ENCODE measurements around the gene NDUFB10. TPM values are rescaled to one million over a fixed set of nuclear protein-coding genes. Genes with fewer than 3 reads are reported as not detected.
A peak's percentile ranks its signal among the peaks of the same experiment; 100 is the strongest.
"Not testable (repeated sequence)": the region's sequence is repeated elsewhere in the genome, so short reads cannot be mapped to it uniquely, and the experiment has no call there.

NDUFB10 gene
- total RNA-seq, 4 donors from 2014 or later: 174 to 325 (median 284) TPM

DNA sequence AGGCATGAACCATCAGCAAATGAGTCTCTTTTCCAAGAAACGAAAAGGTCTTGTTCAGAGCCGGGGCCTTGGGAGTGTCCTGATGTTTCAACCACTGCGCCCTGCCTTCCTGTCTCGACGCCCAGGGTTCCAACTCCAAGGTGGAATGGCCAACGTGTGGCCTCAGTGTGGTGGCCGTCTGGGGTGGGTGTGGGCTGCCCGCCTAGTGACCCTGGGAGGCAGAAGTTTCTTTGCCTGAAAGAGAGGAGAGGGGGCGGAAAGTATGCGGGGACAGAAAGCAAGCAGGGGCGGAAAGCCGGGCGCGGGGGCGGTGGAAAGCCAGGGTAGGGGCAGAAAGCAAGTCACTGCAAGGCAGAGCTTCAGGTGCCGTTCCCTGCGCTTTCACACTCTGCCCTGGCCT is 20.4 kb upstream of the NDUFB10 start:
- Histone ChIP-seq H3K36me3 (peaks cover 0 to 7% of the 10 kb centered on the region in 2 donors), H3K27ac (no peak overlapping the region), H3K4me1 (peaks cover 8 to 20% of the 10 kb centered on the region in 2 donors), H3K9me3 (no peaks in the 10 kb centered on the region), H3K27me3 (no peaks in the 10 kb centered on the region), H3K4me3 (replicated peaks in 1 of 3) (no peak overlapping the region)
- DNase-seq: no peak
- 90 to 95% methylated on average over 16 to 17 of the region's 17 CpGs for WGBS, 2 donors
- TF ChIP-seq POLR2A (IDR thresholded peaks at IDR 0.05): no peak
- TF ChIP-seq, protein P1, sequence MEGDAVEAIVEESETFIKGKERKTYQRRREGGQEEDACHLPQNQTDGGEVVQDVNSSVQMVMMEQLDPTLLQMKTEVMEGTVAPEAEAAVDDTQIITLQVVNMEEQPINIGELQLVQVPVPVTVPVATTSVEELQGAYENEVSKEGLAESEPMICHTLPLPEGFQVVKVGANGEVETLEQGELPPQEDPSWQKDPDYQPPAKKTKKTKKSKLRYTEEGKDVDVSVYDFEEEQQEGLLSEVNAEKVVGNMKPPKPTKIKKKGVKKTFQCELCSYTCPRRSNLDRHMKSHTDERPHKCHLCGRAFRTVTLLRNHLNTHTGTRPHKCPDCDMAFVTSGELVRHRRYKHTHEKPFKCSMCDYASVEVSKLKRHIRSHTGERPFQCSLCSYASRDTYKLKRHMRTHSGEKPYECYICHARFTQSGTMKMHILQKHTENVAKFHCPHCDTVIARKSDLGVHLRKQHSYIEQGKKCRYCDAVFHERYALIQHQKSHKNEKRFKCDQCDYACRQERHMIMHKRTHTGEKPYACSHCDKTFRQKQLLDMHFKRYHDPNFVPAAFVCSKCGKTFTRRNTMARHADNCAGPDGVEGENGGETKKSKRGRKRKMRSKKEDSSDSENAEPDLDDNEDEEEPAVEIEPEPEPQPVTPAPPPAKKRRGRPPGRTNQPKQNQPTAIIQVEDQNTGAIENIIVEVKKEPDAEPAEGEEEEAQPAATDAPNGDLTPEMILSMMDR (IDR thresholded peaks at IDR 0.05): no peak
- intact Hi-C loops (cut with DNase I): no loop called here

DNA sequence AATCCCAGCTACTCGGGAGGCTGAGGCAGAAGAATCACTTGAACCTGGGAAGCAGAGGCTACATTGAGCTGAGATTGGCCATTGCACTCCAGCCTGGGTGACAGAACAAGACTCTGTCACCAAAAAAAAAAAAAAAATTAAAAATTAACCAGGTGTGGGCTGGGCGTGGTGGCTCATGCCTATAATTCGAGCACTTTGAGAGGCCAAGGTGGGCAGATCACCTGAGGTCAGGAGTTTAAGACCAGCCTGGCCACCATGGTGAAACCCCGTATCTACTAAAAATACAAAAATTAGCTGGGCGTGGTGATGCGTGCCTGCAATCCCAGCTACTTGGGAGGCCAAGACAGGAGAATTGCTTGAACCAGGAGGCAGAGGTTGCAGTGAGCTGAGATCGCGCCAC is 19.5 kb upstream of the NDUFB10 start:
- H3K27me3 ChIP-seq; H3K9me3 ChIP-seq; intact Hi-C loops (cut with DNase I); H3K4me3 ChIP-seq (replicated peaks in 1 of 3); DNase-seq; H3K27ac ChIP-seq; H3K36me3 ChIP-seq: not testable (repeated sequence)
- 95 to 97% methylated on average over 8 of the region's 8 CpGs for WGBS, 2 donors
- peaks cover 8 to 20% of the 10 kb centered on the region in 2 donors for H3K4me1 ChIP-seq

DNA sequence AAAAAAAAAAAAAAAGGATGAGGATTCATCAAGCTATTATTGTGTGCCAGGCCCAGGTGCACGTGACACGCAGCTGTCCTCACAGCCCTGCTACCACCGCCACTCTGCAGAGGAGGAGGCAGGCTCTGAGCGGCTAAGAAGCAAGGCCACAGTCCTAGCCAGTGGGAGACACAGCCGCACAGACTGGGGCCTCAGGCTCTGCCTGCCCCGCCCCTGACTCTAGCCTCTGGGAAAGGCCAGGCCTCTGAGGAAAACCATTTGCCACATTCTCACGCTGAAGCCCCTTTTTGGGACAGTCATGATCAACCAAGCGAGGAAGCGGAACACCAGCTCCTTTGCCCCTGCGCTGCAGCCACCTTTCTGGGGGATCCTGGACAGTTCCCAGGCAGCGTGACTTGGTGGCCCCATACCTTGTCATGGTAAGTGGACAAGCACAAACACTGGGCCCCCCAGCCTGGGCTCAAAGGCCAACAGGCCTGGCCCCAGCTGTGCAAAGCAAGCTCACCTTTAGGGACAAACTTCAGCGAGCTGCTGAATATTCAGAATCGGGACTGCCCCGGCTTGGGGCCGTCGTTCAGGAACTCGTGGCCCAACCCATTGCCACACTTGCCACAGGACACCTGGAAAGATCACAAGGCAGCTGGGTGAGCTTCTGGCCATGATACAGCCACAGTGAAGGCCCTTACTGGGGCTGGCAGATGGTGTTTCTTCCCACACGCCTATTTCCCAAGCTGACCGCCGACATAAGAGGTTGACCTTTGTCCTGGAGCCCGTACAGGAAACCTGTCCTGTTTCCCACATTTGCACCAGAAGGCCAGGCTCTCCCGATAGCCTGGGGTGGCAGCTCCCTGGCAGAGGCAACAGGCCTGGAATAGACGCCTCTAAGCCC is 18.8 kb upstream of the NDUFB10 start:
- intact Hi-C loops (cut with DNase I): no loop called here
- no peak for TF ChIP-seq POLR2A (IDR thresholded peaks at IDR 0.05)
- TF ChIP-seq, protein P1 (IDR thresholded peaks at IDR 0.05): no peak
- no peak overlapping the region for H3K4me3 ChIP-seq (replicated peaks in 1 of 3)
- peaks cover 0 to 7% of the 10 kb centered on the region in 2 donors for H3K36me3 ChIP-seq
- no peaks in the 10 kb centered on the region for H3K27me3 ChIP-seq
- no peak overlapping the region for H3K27ac ChIP-seq
- peaks cover 8 to 20% of the 10 kb centered on the region in 2 donors for H3K4me1 ChIP-seq
- DNase-seq: no peak
- WGBS, 2 donors: 93 to 94% methylated on average over 11 to 23 of the region's 23 CpGs
- H3K9me3 ChIP-seq: no peaks in the 10 kb centered on the region

DNA sequence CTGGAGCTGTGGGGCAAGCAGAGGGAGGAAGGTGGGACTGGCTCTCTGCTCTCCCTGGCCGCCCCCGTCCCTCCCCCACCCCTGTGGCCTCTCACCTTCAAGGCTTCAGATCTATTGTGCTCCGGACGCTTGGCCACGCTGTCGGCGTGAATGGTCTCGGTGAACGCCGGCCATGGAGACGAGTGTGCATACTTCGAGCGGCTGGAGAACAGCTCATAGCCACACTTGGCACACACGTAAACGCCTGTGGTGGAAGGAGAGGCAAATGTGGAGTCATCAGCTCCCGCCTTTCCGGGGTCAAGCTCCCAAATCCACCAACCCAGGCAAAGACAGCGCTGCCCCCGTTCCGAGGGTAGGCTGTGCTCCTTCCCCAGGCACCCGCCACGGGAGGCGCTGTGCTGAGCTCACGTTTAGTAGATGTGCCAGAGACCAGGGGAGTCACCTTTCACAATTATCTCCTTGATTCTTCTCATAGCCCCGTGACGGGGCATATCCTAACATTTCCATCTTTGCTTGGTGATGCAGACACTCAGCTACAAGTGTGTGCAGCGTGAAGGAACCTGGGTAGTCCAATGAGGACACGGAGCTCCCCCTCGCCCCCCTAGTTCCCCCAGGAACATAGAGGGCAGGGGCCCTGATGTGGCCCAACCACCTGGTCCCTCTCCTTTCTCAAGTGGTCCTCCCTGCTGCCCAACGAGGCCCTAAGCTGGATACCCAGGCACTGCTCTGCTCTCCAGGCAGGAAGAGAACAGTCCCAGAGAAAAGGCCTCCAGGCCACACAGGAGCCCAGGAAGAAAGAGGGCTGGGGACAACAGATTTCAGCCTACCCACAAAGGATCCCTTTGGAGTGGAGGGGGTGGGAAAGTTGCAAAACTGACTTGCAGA is 17.9 kb upstream of the NDUFB10 start:
- no peaks in the 10 kb centered on the region for H3K27me3 ChIP-seq
- DNase-seq: no peak
- WGBS, 2 donors: 85 to 90% methylated on average over 24 to 29 of the region's 30 CpGs
- no peak overlapping the region for H3K27ac ChIP-seq
- no peak for TF ChIP-seq POLR2A (IDR thresholded peaks at IDR 0.05)
- TF ChIP-seq, protein P1 (IDR thresholded peaks at IDR 0.05): no peak
- H3K9me3 ChIP-seq: no peaks in the 10 kb centered on the region
- peaks cover 8 to 20% of the 10 kb centered on the region in 2 donors for H3K4me1 ChIP-seq
- no peak overlapping the region for H3K4me3 ChIP-seq (replicated peaks in 1 of 3)
- H3K36me3 ChIP-seq: peaks cover 0 to 7% of the 10 kb centered on the region in 2 donors
- intact Hi-C loops (cut with DNase I): no loop called here

DNA sequence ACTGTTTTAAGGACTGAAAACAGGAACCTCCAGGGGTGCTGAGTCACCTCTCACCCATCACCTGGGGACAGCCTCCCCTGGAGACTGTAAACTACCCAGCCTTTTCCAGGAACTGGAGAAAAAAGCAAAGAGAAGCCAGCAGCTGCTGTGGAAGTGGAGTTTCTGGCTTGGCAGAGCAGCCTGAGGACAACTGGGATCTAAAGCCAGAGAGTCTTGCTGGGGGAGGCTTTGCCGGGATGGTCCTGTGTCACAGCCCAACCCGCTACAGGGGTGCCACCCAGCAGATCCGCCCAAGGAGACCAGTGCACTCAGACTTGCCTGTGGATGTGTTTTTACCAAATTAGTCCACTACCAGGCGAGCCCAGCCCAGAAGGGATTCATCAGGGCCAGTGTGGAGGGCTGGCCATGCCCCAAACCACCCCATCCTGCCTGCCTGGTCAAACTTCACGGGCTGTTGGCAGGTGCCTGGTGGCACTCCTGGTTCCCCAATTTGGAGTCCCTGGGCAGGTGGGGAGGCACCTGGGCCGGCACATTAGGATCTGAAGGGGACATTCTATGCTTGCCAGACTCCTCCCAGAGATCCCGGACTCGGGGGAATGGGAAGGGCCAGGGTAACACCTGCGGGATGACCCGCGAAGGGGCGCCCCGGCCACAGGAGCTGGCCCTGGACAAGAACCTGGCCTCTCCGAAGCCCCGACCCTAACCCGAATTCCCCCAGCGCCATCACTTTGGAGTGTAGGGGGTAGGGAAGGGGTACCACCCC is 17.1 kb upstream of the NDUFB10 start:
- 34 to 35% methylated on average over 9 to 11 of the region's 17 CpGs for WGBS, 2 donors
- H3K4me1 ChIP-seq: peaks cover 8 to 20% of the 10 kb centered on the region in 2 donors
- TF ChIP-seq, protein P1 (IDR thresholded peaks at IDR 0.05): no peak
- peak overlapping the region; percentile 64 to 93 (median 73) for H3K4me3 ChIP-seq (replicated peaks in 1 of 3)
- H3K9me3 ChIP-seq: no peaks in the 10 kb centered on the region
- peaks cover 0 to 7% of the 10 kb centered on the region in 2 donors for H3K36me3 ChIP-seq
- peak overlapping the region in 1 of 3 donors; percentile 39 for H3K27ac ChIP-seq
- intact Hi-C loops (cut with DNase I): no loop called here
- H3K27me3 ChIP-seq: no peaks in the 10 kb centered on the region
- peak in 1 of 2 donors; percentile 17 for DNase-seq
